ENCODE measurements around the gene CTPS1. TPM values are rescaled to one million over a fixed set of nuclear protein-coding genes. Genes with fewer than 3 reads are reported as not detected.

The CTPS1 gene
- polyA plus RNA-seq, 1 donor (not counting 4 experiments of a cell fraction or from before 2014, with no cell fraction given) = 43.3 TPM

GRCh38 chr1:41046347-41046775 is 66.9 kb downstream of the CTPS1 start:
- Histone ChIP-seq H3K9ac (ENCODE audit: control insufficient read depth, extremely low read depth, insufficient read depth, low read length) (peak overlapping the region; percentile 4), H3K79me2 (ENCODE audit: control insufficient read depth, insufficient read depth, low read length) (no peaks in the 10 kb centered on the region), H4K20me1 (ENCODE audit: control insufficient read depth, extremely low read depth, insufficient read depth, low read length) (no peaks in the 10 kb centered on the region), H2AFZ (ENCODE audit: control insufficient read depth, low read length) (peak overlapping the region; percentile 30), H3K4me2 (ENCODE audit: control insufficient read depth, extremely low read depth, insufficient read depth, low read depth, low read length) (peak overlapping the region; percentile 22), H3K27me3 (ENCODE audit: control insufficient read depth, extremely low read depth, insufficient read depth, low read length) (no peaks in the 10 kb centered on the region), H3K27ac (ENCODE audit: control insufficient read depth, insufficient read depth, low read length) (peak overlapping the region; percentile 27), H3K4me1 (ENCODE audit: control insufficient read depth, extremely low read depth, insufficient read depth, low read length) (peaks cover 33% of the 10 kb centered on the region), H3K9me1 (ENCODE audit: control insufficient read depth, extremely low read depth, insufficient read depth, low read length) (no peaks in the 10 kb centered on the region), H3K9me3 (ENCODE audit: control insufficient read depth, low read depth, low read length) (no peaks in the 10 kb centered on the region), H3K36me3 (ENCODE audit: control insufficient read depth in 2 of 2, extremely low read depth in 1 of 2, insufficient read depth in 2 of 2, low read length in 2 of 2) (peaks cover 0 to 6% of the 10 kb centered on the region in 2 experiments), H3K4me3 (ENCODE audit: control insufficient read depth in 2 of 3, extremely low read depth in 1 of 3, insufficient read depth in 2 of 3, low read depth in 1 of 3, low read length in 3 of 3) (no peak overlapping the region)
- no peak for DNase-seq (ENCODE audit: low read depth, low spot score)
- dilution Hi-C loops (cut with MboI; ENCODE audit: extremely low pct_ligation_motif_present, low sequenced_read_pairs) = no loop called here
- FAIRE-seq = peak; percentile 85
- TF ChIP-seq EZH2 (IDR thresholded peaks at IDR 0.05; ENCODE audit: low read length) = no peak
- no peak for TF ChIP-seq CTCF (optimal IDR thresholded peaks at IDR 0.05 in 1 of 3, IDR thresholded peaks at IDR 0.05 in 1 of 3, conservative IDR thresholded peaks at IDR 0.05 in 1 of 3; ENCODE audit: extremely low read depth in 1 of 3, insufficient read depth in 2 of 3, low read length in 3 of 3)

GRCh38 chr1:41048540-41048939 is 69.0 kb downstream of the CTPS1 start:
- dilution Hi-C loops (cut with MboI; ENCODE audit: extremely low pct_ligation_motif_present, low sequenced_read_pairs) = no loop called here
- peaks cover 0 to 9% of the 10 kb centered on the region in 2 experiments for H3K36me3 ChIP-seq (ENCODE audit: control insufficient read depth in 2 of 2, extremely low read depth in 1 of 2, insufficient read depth in 2 of 2, low read length in 2 of 2)

More at GRCh38 chr1:41048540-41048939, 69.0 kb downstream of the CTPS1 start:
- Histone ChIP-seq H2AFZ (ENCODE audit: control insufficient read depth, low read length) (no peak overlapping the region), H3K27ac (ENCODE audit: control insufficient read depth, insufficient read depth, low read length) (no peak overlapping the region), H3K27me3 (ENCODE audit: control insufficient read depth, extremely low read depth, insufficient read depth, low read length) (no peaks in the 10 kb centered on the region), H4K20me1 (ENCODE audit: control insufficient read depth, extremely low read depth, insufficient read depth, low read length) (no peaks in the 10 kb centered on the region), H3K9ac (ENCODE audit: control insufficient read depth, extremely low read depth, insufficient read depth, low read length) (no peak overlapping the region), H3K79me2 (ENCODE audit: control insufficient read depth, insufficient read depth, low read length) (no peaks in the 10 kb centered on the region), H3K4me3 (ENCODE audit: control insufficient read depth in 2 of 3, extremely low read depth in 1 of 3, insufficient read depth in 2 of 3, low read depth in 1 of 3, low read length in 3 of 3) (no peak overlapping the region), H3K9me3 (ENCODE audit: control insufficient read depth, low read depth, low read length) (no peaks in the 10 kb centered on the region), H3K4me2 (ENCODE audit: control insufficient read depth, extremely low read depth, insufficient read depth, low read depth, low read length) (no peak overlapping the region), H3K9me1 (ENCODE audit: control insufficient read depth, extremely low read depth, insufficient read depth, low read length) (no peaks in the 10 kb centered on the region), H3K4me1 (ENCODE audit: control insufficient read depth, extremely low read depth, insufficient read depth, low read length) (peaks cover 33% of the 10 kb centered on the region)
- DNase-seq (ENCODE audit: low read depth, low spot score) (no peak), FAIRE-seq (no peak)
- TF ChIP-seq CTCF (optimal IDR thresholded peaks at IDR 0.05 in 1 of 3, IDR thresholded peaks at IDR 0.05 in 1 of 3, conservative IDR thresholded peaks at IDR 0.05 in 1 of 3; ENCODE audit: extremely low read depth in 1 of 3, insufficient read depth in 2 of 3, low read length in 3 of 3) = no peak
- no peak for TF ChIP-seq EZH2 (IDR thresholded peaks at IDR 0.05; ENCODE audit: low read length)

Data from keratinocyte (primary cell).